Astrocyte (in vitro differentiated cells and primary cell): ENCODE results near the gene ABCA4.

ENCODE experiments used
- CTCF ChIP-seq: IDR thresholded peaks from 2 replicates; pipeline ENCODE4 v1.5.1; 2011; ENCODE audit warnings: low read depth, mild to moderate bottlenecking, inconsistent platforms, low read length, moderate library complexity; ENCODE audit not compliant: insufficient read depth
- EZH2 ChIP-seq: IDR thresholded peaks from 2 replicates; pipeline ENCODE4 v1.6.1; 2012; ENCODE audit warnings: mild to moderate bottlenecking, low read length, inconsistent platforms; ENCODE audit not compliant: insufficient read depth

GRCh38 chr1:94146273-94146672 lies 25.3 kb upstream of the ABCA4 start:
- TF ChIP-seq CTCF = no peak
- TF ChIP-seq EZH2 = no peak
